ENCODE results near the gene BLID.

DNA sequence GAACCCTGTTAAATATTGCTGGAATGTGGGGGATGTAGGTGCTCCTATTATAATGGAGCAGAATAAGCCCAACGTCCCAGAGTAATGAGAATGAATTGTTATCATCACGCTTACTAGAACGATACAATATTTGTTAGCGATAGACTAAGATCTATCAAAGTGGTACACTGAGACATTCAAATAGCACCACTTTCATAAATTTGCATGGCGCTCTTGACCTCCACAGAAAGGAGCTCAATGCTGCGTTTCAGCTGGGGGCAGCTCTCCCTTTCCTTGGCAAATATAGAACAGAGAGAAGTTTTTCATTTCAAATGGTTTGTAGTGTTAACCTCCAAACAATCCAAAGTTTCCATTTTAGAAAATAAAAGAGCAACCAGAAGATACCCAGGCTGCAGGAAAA lies 38.2 kb upstream of the BLID start:
- TF ChIP-seq, protein P1, sequence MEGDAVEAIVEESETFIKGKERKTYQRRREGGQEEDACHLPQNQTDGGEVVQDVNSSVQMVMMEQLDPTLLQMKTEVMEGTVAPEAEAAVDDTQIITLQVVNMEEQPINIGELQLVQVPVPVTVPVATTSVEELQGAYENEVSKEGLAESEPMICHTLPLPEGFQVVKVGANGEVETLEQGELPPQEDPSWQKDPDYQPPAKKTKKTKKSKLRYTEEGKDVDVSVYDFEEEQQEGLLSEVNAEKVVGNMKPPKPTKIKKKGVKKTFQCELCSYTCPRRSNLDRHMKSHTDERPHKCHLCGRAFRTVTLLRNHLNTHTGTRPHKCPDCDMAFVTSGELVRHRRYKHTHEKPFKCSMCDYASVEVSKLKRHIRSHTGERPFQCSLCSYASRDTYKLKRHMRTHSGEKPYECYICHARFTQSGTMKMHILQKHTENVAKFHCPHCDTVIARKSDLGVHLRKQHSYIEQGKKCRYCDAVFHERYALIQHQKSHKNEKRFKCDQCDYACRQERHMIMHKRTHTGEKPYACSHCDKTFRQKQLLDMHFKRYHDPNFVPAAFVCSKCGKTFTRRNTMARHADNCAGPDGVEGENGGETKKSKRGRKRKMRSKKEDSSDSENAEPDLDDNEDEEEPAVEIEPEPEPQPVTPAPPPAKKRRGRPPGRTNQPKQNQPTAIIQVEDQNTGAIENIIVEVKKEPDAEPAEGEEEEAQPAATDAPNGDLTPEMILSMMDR (conservative IDR thresholded peaks at IDR 0.05; ENCODE audit: low read length), result no peak
- TF ChIP-seq EZH2phosphoT487 (IDR thresholded peaks at IDR 0.05; ENCODE audit: borderline replicate concordance, low read depth, low read length), result no peak
